Small intestine (tissue), 7 donors: ENCODE results near the gene FAM180B. TPM values are rescaled to one million over a fixed set of nuclear protein-coding genes. Genes with fewer than 3 reads are reported as not detected.

ENCODE experiments used
- DNase-seq, 2 donors: peaks; one replicate each; pipeline versions ENCODE4 v3.0.0 to v3.0.0-alpha.2; 2013
- FAIRE-seq: peaks from 2 replicates; lab custom pipeline; 2012; peaks lifted over from hg19 to GRCh38; lab: Jason Lieb, UNC
- H3K27ac ChIP-seq, 3 donors: one replicate each; pipeline ENCODE4 v1.5.1; 2013; ENCODE audit warnings: low read length in 2 of 3, mild to moderate bottlenecking in 2 of 3, control low read depth in 1 of 3, inconsistent platforms in 1 of 3, low read depth in 1 of 3, moderate library complexity in 1 of 3
- H3K27me3 ChIP-seq, 3 donors: one replicate each; pipeline ENCODE4 v1.6.1; 2013; ENCODE audit warnings: low read length in 3 of 3, inconsistent platforms in 1 of 3; ENCODE audit not compliant: control insufficient read depth in 3 of 3, insufficient read depth in 3 of 3
- H3K36me3 ChIP-seq, 3 donors: one replicate each; pipeline ENCODE4 v1.6.1; 2013; ENCODE audit warnings: low read length in 3 of 3, inconsistent platforms in 1 of 3, low read depth in 1 of 3, mild to moderate bottlenecking in 1 of 3, moderate library complexity in 1 of 3; ENCODE audit not compliant: control insufficient read depth in 3 of 3, insufficient read depth in 2 of 3
- H3K4me1 ChIP-seq, 3 donors: one replicate each; pipeline ENCODE4 v1.6.1; 2013; ENCODE audit warnings: low read length in 2 of 3, inconsistent platforms in 1 of 3, low read depth in 1 of 3, mild to moderate bottlenecking in 1 of 3, moderate library complexity in 1 of 3; ENCODE audit not compliant: control insufficient read depth in 3 of 3, insufficient read depth in 2 of 3
- H3K4me3 ChIP-seq, 3 donors: one replicate each; pipeline ENCODE4 v1.5.1; 2013; ENCODE audit warnings: low read length in 3 of 3, control low read depth in 1 of 3, inconsistent platforms in 1 of 3, low read depth in 1 of 3, mild to moderate bottlenecking in 1 of 3, moderate library complexity in 1 of 3
- H3K9me3 ChIP-seq, 2 donors: one replicate each; pipeline ENCODE4 v1.6.1; 2013; ENCODE audit warnings: low read depth in 1 of 2, low read length in 1 of 2; ENCODE audit not compliant: control insufficient read depth in 2 of 2, insufficient read depth in 1 of 2
- WGBS, 3 donors: extraction: QIAGEN DNeasy Blood & Tissue Kit; methylation state at CpG; one replicate each; pipeline ENCODE4 v1.1.7; 2013; 5-methylcytosine and 5-hydroxymethylcytosine counted together
- polyA plus RNA-seq, 4 donors: library from polyadenylated mRNA; stranded (reverse) in 3 of 4; unstranded in 1 of 4; fragments of 200-250 nt in 3 of 4; fragments of 120-200 nt in 1 of 4; gene quantifications; one replicate each; pipeline versions ENCODE4 v1.2.1 to v1.2.3, GENCODE V29; 2013
- donor health status: healthy with polysubstance abuse.
- donor health status: control.
- donor health status: control.
- donor health status: Bipolar disorder and iron deficiency.
- donor health status: healthy.

Gene FAM180B
- polyA plus RNA-seq, 4 donors: 0.10 to 0.15 TPM; not detected in 2

DNA sequence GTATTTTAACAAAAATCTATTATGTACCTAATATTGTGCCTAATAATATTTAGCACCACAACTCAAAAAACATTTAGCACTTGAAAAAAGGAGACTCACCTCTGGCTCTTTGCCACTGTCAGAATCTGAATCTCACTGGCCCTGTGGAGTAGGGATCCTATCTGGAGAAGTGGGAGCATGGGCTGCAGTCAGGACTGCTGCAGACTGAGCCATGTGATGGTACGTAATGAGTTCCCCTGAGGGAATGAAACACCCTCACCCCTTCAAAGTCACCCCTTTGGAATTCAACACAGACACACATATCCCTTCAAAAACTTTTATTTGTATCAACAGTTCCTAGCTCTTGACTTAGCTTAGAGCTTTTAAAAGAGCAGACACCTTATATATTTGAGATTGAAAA lies 14.6 kb upstream of the FAM180B start:
- 84 to 96% (median 95%) methylated on average over 1 of the region's 1 CpG for WGBS, 3 donors
- DNase-seq (no peak), FAIRE-seq (no peak)
- no peaks in the 10 kb centered on the region for H3K9me3 ChIP-seq
- H3K27ac ChIP-seq: no peak overlapping the region
- H3K4me1 ChIP-seq: no peaks in the 10 kb centered on the region
- peaks cover 12 to 51% (median 14%) of the 10 kb centered on the region in 3 donors for H3K36me3 ChIP-seq
- no peaks in the 10 kb centered on the region for H3K27me3 ChIP-seq
- no peak overlapping the region for H3K4me3 ChIP-seq

GRCh38 chr11:47572715-47573255 lies 13.7 kb upstream of the FAM180B start:
- Histone ChIP-seq H3K27me3 (no peaks in the 10 kb centered on the region), H3K9me3 (no peaks in the 10 kb centered on the region), H3K36me3 (peaks cover 12 to 54% (median 14%) of the 10 kb centered on the region in 3 donors), H3K4me1 (peaks cover 0 to 3% (median 0%) of the 10 kb centered on the region in 3 donors), H3K4me3 (no peak overlapping the region), H3K27ac (no peak overlapping the region)
- WGBS, 3 donors: 65 to 73% (median 67%) methylated on average over 8 of the region's 8 CpGs
- DNase-seq: no peak
- FAIRE-seq: no peak

GRCh38 chr11:47573321-47573720 lies 13.2 kb upstream of the FAM180B start:
- H3K4me3 ChIP-seq: no peak overlapping the region
- WGBS, 3 donors: 90 to 92% (median 91%) methylated on average over 11 of the region's 11 CpGs
- no peak for FAIRE-seq
- H3K4me1 ChIP-seq: peaks cover 0 to 8% (median 0%) of the 10 kb centered on the region in 3 donors
- peaks cover 12 to 52% (median 14%) of the 10 kb centered on the region in 3 donors for H3K36me3 ChIP-seq
- H3K27ac ChIP-seq: no peak overlapping the region
- no peaks in the 10 kb centered on the region for H3K9me3 ChIP-seq
- DNase-seq: no peak
- no peaks in the 10 kb centered on the region for H3K27me3 ChIP-seq

DNA sequence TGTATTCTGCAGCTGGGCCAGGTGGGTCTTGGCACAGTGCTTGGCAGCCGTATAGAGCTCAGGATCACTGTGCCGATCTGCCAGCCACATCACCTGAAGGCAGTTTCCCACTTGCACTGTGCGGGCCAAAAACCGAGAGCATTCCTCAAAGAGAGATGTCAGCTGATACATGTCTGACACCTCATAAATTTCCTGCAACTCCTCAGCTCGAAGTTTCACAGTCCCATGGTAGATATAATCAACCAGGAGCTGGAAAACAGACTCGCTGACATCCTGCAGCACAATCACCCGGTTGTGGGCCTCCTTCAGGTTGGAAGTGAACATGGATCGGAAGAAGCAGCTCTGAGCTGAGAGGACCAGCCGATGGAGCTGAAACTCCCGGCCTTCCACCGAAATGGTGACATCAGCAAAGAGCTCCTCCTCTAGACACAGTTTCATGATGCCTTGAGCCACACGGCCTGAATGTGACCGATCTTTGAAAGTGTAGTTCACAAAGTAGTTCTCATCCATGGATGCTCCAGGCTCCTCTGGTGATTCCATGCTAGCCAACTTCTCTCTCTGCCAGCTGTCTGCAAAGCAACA lies 8.9 kb upstream of the FAM180B start:
- 81 to 87% (median 82%) methylated on average over 13 of the region's 13 CpGs for WGBS, 3 donors
- Histone ChIP-seq H3K9me3 (no peaks in the 10 kb centered on the region), H3K36me3 (peaks cover 15 to 53% (median 18%) of the 10 kb centered on the region in 3 donors), H3K27me3 (no peaks in the 10 kb centered on the region), H3K4me3 (no peak overlapping the region), H3K27ac (no peak overlapping the region), H3K4me1 (peaks cover 0 to 10% (median 5%) of the 10 kb centered on the region in 3 donors)
- FAIRE-seq (no peak), DNase-seq (no peak)

- FAIRE-seq (no peak), DNase-seq (peak; percentile 94 to 97)
- Histone ChIP-seq H3K27ac (peak within 1 kb of the TSS; percentile 65 to 79 (median 69)), H3K9me3 (no peaks in the 10 kb centered on the region), H3K4me1 (peaks cover 0 to 10% (median 5%) of the 10 kb centered on the region in 3 donors), H3K36me3 (peaks cover 11 to 56% (median 22%) of the 10 kb centered on the region in 3 donors), H3K4me3 (peak within 1 kb of the TSS; percentile 69 to 91 (median 85)), H3K27me3 (no peaks in the 10 kb centered on the region)
- WGBS, 3 donors: 0% methylated on average over 69 to 72 of the region's 72 CpGs
Measured at GRCh38 chr11:47578524-47579494, 7.7 kb upstream of the FAM180B start, which contains the start of the genes KBTBD4 and NDUFS3. Gene KBTBD4, minus strand, starts transcription at chr11:47578970. Its CDS starts 19 bp downstream, at chr11:47578951. Gene NDUFS3, plus strand, starts transcription at chr11:47579074. Its CDS starts 18 bp downstream, at chr11:47579092.

GRCh38 chr11:47583844-47584243 lies 2.6 kb upstream of the FAM180B start:
- DNase-seq: no peak
- H3K27ac ChIP-seq: no peak overlapping the region
- peaks cover 8 to 75% (median 24%) of the 10 kb centered on the region in 3 donors for H3K36me3 ChIP-seq
- H3K4me3 ChIP-seq: no peak overlapping the region
- no peaks in the 10 kb centered on the region for H3K9me3 ChIP-seq
- no peak for FAIRE-seq
- H3K27me3 ChIP-seq: no peaks in the 10 kb centered on the region
- peaks cover 0 to 16% (median 5%) of the 10 kb centered on the region in 3 donors for H3K4me1 ChIP-seq
- WGBS, 3 donors: 92 to 94% (median 93%) methylated on average over 5 of the region's 5 CpGs

DNA sequence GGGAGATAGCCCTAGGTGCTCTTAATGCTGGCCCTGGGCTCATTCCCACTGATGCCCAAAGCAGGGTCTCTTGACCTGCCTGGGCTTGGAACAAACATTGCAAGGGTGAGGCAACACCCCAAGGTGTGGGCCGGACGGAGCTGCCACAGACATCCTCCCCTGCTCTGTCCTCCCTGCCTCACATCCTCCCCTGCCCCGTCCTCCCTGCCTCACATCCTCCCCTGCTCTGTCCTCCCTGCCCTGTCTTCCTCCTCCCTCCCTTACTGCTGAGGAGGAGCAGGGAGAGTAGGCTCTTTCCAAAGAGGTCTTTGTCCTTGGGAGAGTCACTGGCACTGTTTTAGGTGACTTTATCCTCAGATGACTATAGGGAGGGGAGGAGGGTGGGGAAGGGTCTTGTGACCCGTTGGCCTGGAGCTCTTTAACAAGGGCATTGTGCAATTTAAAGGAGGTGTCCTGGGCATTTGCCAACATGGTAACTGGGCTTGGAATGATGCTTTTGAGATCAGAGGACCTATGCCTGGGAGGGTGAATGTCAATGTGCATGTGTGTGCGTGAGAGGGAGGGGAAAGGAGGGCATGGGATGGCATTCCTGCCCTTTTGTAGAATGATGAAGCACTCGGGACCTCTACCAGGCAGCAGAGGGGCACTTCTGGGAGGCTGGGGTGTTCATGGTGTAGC lies 700 bp downstream of the FAM180B start:
- Histone ChIP-seq H3K27me3 (peaks cover 0 to 6% (median 0%) of the 10 kb centered on the region in 3 donors), H3K9me3 (no peaks in the 10 kb centered on the region), H3K27ac (peak overlapping the region in 1 of 3 donors; percentile 74), H3K4me3 (no peak overlapping the region), H3K36me3 (peaks cover 0 to 58% (median 15%) of the 10 kb centered on the region in 3 donors), H3K4me1 (peaks cover 0 to 21% (median 0%) of the 10 kb centered on the region in 3 donors)
- DNase-seq (no peak), FAIRE-seq (no peak)
- WGBS, 3 donors: 61 to 67% (median 67%) methylated on average over 6 of the region's 6 CpGs
